Muscle of leg (tissue), 11 donors: ENCODE results near the gene SNF8. TPM values are rescaled to one million over a fixed set of nuclear protein-coding genes. Genes with fewer than 3 reads are reported as not detected.

Experiments used
- DNase-seq: peaks from one replicate; pipeline ENCODE4 v3.0.0; 2013
- H3K27ac ChIP-seq: one replicate; pipeline ENCODE4 v1.5.1; 2013; ENCODE audit warnings: mild to moderate bottlenecking, low read length, control low read depth
- H3K27me3 ChIP-seq: one replicate; pipeline ENCODE4 v1.6.1; 2013; ENCODE audit warnings: low read length; ENCODE audit not compliant: control insufficient read depth, insufficient read depth
- H3K36me3 ChIP-seq: one replicate; pipeline ENCODE4 v1.6.1; 2013; ENCODE audit warnings: low read length; ENCODE audit not compliant: control insufficient read depth, insufficient read depth
- H3K4me1 ChIP-seq: one replicate; pipeline ENCODE4 v1.6.1; 2013; ENCODE audit warnings: low read length; ENCODE audit not compliant: control insufficient read depth, insufficient read depth
- H3K4me3 ChIP-seq: one replicate; pipeline ENCODE4 v1.5.1; 2013; ENCODE audit warnings: low read length, control low read depth
- H3K9me3 ChIP-seq: replicated peaks from 2 replicates; pipeline ENCODE4 v1.6.1; 2013; ENCODE audit warnings: low read depth, low read length; ENCODE audit not compliant: control insufficient read depth
- WGBS: methylation state at CpG from one replicate; pipeline ENCODE4 v1.1.5; 2013; ENCODE audit warnings: missing lambda C conversion rate; ENCODE audit not compliant: insufficient coverage; 5-methylcytosine and 5-hydroxymethylcytosine counted together
- polyA plus RNA-seq, 8 donors: library from polyadenylated mRNA; unstranded; fragments of 120-200 nt; gene quantifications; one replicate each; pipeline versions ENCODE4 v1.2.1 to v1.2.3, GENCODE V29; 2013; ENCODE audit warnings: inconsistent platforms in 1 of 8, low replicate concordance in 1 of 8; ENCODE audit not compliant: insufficient read length in 8 of 8, insufficient read depth in 1 of 8
- total RNA-seq: library from RNA; stranded (reverse); fragments of 120-200 nt; gene quantifications from one replicate; pipeline ENCODE4 v1.2.4, GENCODE V29; 2013

Gene SNF8
- total and polyA plus RNA-seq, 9 donors = 56.0 to 83.3 (median 72.1) TPM

DNA sequence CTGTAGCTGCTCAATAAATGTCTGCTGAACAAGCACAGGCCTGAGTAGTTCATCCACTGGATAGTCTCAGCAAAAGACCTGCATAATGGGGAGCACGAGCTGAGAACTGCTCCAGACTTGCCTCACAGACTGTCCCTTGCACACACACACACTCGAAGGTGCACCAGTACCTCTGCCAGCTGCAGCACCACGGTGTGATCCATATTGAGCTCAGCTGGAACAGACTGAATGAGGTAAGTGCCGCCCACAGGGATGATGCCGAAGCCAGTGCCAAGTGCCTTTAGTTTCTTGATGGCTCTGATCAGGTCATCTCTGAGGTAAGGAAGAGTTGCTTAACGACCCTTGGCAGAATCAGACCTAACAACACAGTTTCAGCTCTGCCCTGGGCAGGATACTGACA lies 11.6 kb downstream of the SNF8 start:
- no peak overlapping the region for H3K4me3 ChIP-seq
- H3K27ac ChIP-seq = no peak overlapping the region
- peaks cover 72% of the 10 kb centered on the region for H3K36me3 ChIP-seq
- H3K4me1 ChIP-seq = no peaks in the 10 kb centered on the region
- no peaks in the 10 kb centered on the region for H3K27me3 ChIP-seq
- no peak for DNase-seq
- H3K9me3 ChIP-seq = no peaks in the 10 kb centered on the region
- WGBS = 98% methylated on average over 6 of the region's 6 CpGs

DNA sequence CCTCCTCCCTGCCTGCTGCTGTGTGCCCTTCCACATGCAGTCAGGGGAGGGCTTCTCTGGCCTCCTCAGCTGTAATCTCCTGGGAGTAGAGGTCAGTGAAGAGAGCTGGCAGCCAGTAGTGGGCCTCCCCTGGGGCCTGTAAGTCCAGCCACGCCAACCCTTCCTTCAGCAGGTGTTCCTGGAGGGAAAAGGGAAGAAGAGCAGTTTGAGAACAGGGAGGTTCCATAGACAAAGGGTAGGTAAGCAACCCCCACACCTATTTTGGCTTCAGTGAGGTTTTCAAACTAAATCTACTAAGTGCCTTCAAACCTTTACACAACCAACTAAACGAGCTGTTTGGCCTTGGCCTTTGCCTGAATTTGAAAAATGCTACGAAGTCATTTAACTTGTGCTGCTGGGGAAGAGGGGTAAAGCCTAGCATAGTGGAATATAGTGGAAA lies 14.2 kb downstream of the SNF8 start:
- H3K27me3 ChIP-seq = no peaks in the 10 kb centered on the region
- H3K27ac ChIP-seq = no peak overlapping the region
- no peaks in the 10 kb centered on the region for H3K4me1 ChIP-seq
- H3K36me3 ChIP-seq = peaks cover 77% of the 10 kb centered on the region
- 60% methylated on average over 1 of the region's 3 CpGs for WGBS
- H3K4me3 ChIP-seq = no peak overlapping the region
- DNase-seq = no peak
- H3K9me3 ChIP-seq = no peaks in the 10 kb centered on the region

DNA sequence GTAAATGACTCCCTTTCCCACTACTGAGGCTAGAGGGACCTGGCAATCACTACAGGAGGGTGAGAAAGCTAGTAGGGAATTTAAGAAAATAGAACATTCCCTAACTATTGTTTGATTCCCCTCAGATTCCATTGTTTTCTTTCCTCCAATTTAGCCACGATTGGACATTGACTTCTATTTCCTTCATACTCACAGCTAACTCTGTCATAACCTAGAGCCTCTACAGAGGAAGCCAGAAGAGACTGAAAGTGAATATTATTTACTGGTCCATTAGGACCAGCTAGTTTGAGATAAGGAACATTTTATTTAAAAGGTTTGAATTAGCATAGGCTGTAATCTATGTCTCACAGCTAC lies 14.9 kb downstream of the SNF8 start:
- Histone ChIP-seq H3K4me3 (no peak overlapping the region), H3K9me3 (no peaks in the 10 kb centered on the region), H3K36me3 (peaks cover 80% of the 10 kb centered on the region), H3K27me3 (no peaks in the 10 kb centered on the region), H3K4me1 (no peaks in the 10 kb centered on the region), H3K27ac (no peak overlapping the region)
- no peak for DNase-seq
- WGBS = no CpG with 5 or more reads among the region's 1 CpG

DNA sequence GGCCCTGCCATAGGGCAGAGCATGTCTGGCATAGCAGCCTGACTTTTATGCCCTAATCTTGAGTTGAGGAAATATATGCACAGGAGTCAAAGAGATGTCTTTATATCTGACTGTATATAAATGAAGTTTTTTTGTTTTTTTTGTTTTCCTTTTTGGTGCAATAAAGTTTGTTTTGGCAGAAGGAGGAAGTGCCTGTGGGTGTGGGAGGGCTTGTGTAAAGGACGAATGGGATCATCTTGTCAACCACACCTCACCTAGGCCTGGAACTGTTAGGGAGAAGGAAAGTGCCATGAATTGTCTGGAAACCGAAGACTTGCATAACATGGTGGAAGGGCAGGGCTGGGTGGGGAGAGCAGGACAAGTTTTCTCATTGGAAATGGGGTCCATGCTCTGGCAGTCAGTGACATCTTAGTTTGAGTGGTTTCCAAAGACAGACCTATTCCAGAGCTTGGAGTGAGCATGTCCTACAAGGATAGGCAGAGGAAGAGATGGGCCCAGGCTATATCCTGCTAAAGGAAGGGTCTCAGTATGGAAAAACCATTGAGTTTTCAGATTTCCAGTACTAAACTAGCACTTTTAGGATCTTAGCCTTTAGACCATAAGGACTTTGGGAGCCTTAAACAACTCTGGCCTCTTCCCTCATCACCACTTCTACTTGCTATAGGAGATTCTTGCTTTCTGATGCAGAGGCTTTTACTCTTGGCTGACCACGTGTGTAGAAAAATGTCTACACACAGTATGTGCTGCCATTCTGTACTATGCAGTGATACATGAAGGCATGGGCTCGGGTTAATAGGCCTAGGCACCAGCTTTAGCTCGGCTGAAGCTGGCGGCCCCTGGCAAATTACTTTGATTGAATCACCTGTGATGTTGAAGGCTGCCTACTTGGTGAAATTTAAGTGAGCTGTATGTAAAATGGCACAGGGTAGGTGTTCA lies 15.5 kb downstream of the SNF8 start:
- H3K27ac ChIP-seq = no peak overlapping the region
- no peaks in the 10 kb centered on the region for H3K27me3 ChIP-seq
- H3K9me3 ChIP-seq = no peaks in the 10 kb centered on the region
- no peak overlapping the region for H3K4me3 ChIP-seq
- no peak for DNase-seq
- no peaks in the 10 kb centered on the region for H3K4me1 ChIP-seq
- WGBS = 86% methylated on average over 4 of the region's 6 CpGs
- peaks cover 81% of the 10 kb centered on the region for H3K36me3 ChIP-seq

DNA sequence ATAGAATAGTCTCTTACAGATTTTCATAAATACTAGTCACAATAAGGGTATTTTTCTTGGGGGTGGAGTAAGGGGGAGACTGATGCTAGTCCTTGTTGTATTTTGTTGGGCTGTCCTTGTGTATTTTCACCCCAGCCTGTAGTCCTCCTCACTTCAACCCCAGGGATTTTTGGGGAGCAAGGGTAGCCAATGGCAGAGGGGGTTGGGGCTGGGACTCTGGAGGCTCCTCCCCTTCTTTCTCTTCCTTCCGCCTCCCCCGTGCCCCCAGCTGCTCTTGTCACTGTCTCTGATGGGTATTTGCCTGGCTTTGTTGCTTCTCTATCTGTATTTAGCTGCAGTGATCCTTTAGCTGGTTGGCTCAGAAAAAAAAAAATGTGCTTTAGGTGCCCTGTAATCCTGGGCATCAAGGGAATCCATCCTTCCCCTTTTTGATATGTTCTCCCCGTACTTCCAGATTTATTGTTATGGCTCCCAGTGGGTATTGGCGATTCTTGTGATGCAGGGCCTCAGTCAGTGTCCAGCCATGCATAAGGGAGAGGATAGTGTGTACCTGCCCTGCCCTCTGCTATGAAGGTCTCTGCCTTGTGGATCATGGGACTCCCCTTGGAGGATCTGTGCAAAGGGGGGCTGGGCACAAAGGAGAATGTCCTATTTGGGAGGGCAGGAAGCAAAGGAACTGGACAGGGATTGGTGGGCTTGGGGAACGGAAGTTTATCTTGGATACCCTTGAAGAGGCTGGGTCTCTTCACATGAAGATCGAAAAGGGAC lies 16.5 kb downstream of the SNF8 start:
- DNase-seq = no peak
- no CpG with 5 or more reads among the region's 6 CpGs for WGBS
- H3K27ac ChIP-seq = no peak overlapping the region
- peaks cover 84% of the 10 kb centered on the region for H3K36me3 ChIP-seq
- no peak overlapping the region for H3K4me3 ChIP-seq
- H3K27me3 ChIP-seq = no peaks in the 10 kb centered on the region
- H3K4me1 ChIP-seq = no peaks in the 10 kb centered on the region
- H3K9me3 ChIP-seq = no peaks in the 10 kb centered on the region

DNA sequence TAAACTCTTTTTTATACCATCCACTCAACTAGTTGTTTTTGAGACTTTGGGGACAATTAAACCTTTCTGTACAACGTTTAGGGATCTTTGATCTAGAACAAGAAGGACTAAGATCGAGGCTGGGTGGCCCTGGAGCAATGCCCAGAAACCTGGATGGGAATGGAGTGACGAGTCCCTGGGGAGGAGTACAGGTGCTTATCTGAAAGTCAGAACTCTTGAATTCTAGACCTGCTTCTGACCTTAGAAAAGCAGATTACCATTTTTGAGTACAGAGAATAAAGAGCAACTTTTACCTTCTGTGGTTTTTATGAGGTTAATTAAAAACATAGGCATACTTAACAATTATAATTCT lies 18.7 kb downstream of the SNF8 start:
- H3K27ac ChIP-seq = no peak overlapping the region
- no peak overlapping the region for H3K4me3 ChIP-seq
- peaks cover 84% of the 10 kb centered on the region for H3K36me3 ChIP-seq
- DNase-seq = no peak
- 53% methylated on average over 2 of the region's 3 CpGs for WGBS
- H3K27me3 ChIP-seq = no peaks in the 10 kb centered on the region
- H3K9me3 ChIP-seq = no peaks in the 10 kb centered on the region
- no peaks in the 10 kb centered on the region for H3K4me1 ChIP-seq

DNA sequence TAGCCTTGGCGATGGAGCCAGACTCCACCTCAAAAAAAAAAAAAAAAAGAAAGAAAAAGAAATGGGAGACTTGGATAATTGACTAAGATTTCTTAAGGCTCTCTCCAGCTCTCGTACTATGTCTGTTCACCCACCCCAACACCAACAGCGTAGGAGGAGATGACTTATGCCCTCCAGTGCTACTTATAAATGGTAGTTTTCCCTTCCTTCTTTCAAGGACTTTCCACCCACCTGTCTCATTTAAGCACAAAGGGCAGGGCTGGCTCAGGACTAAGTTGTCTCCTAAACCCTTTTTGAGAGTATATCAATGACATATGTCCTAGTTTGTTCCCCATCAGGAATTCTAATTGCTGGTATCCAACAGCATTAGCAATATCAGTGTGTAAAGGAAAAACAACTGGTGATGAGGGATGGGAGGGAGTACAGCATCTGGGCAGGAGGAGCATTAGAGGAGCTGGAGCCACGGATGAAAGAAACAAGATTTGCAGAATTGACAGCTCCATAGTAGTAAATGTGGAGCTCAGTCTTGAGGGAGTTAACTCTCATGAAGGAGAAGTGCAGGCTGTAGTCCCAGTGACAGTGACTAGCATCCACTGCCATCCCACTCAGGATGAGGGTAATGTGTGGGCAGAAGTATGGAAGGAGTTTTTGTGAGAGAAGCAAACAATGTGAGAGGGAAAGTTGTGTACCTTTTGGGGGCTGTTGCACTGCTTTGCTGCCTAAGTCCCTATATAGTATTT lies 19.2 kb downstream of the SNF8 start:
- no peaks in the 10 kb centered on the region for H3K27me3 ChIP-seq
- WGBS = 50% methylated on average over 1 of the region's 4 CpGs
- H3K4me1 ChIP-seq = no peaks in the 10 kb centered on the region
- peaks cover 86% of the 10 kb centered on the region for H3K36me3 ChIP-seq
- DNase-seq = no peak
- no peak overlapping the region for H3K4me3 ChIP-seq
- H3K27ac ChIP-seq = no peak overlapping the region
- no peaks in the 10 kb centered on the region for H3K9me3 ChIP-seq

DNA sequence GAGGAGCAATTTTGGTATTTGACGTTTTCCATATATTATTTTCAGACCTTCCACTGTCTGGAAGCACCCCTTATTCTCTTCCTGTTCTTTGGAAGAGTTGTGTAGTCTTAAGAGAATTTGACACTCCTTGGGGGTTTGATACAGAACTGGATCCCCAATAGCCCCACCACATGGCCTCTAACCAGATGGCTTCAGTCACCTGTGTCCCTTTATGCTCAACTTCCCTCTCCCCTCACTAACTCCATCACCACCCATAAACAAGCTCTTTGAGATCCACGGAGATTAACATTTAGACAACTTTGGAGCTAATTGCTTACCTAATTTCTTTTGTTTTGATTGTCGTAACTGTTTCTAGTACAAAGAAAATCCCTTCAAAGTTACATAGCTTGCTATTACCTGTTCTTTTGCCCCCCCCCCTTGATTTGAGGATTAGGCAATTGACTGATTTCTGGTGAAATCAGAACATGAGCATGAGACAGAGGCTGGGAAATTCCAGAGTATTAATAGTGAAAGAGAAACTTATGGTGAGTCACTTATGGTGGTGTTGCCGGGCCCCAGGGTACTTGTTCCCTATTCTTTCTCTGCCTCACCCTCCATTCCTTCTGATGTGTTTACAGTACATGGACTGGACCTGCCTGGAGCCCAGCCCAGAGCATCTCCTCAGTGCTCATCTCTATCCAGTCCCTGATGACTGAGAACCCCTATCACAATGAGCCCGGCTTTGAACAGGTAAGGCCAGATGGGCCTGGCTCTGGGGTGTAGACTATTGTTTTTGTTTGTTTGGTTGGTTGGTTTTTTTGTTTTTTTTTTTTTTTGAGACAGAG lies 29.0 kb downstream of the SNF8 start:
- H3K27me3 ChIP-seq = no peaks in the 10 kb centered on the region
- H3K9me3 ChIP-seq = no peaks in the 10 kb centered on the region
- H3K27ac ChIP-seq = no peak overlapping the region
- DNase-seq = no peak
- peaks cover 2% of the 10 kb centered on the region for H3K4me1 ChIP-seq
- no CpG with 5 or more reads among the region's 5 CpGs for WGBS
- no peak overlapping the region for H3K4me3 ChIP-seq
- H3K36me3 ChIP-seq = peaks cover 75% of the 10 kb centered on the region

DNA sequence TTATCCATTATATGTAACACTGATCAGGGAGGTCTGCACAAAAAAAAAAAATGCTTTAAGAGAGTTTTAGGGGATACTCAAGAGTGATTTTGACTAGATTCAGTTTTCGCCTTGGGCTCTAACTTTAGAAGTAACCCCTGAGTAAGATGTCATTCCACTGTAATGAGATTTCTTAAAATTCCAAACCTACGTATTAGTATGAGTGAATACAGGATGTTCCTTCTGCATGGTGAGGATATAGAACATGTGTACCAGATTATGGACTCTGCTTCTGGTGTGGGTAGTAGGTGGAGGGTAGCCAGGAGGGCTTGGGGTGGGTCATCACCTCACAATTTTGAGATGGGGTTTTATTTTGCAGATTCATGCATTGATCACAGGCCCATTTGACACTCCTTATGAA lies 32.2 kb downstream of the SNF8 start:
- no peaks in the 10 kb centered on the region for H3K9me3 ChIP-seq
- no peak for DNase-seq
- peaks cover 22% of the 10 kb centered on the region for H3K4me1 ChIP-seq
- H3K27me3 ChIP-seq = no peaks in the 10 kb centered on the region
- WGBS = no CpG with 5 or more reads among the region's 2 CpGs
- H3K27ac ChIP-seq = no peak overlapping the region
- no peak overlapping the region for H3K4me3 ChIP-seq
- peaks cover 59% of the 10 kb centered on the region for H3K36me3 ChIP-seq
